Fibroblast of lung (primary cell): ENCODE data around the gene ANKRD65. TPM values are rescaled to one million over a fixed set of nuclear protein-coding genes. Genes with fewer than 3 reads are reported as not detected.

ENCODE experiments used
- DNase-seq, 2 donors: peaks; one replicate each; pipeline versions ENCODE4 v3.0.0 to v3.0.0-alpha.2; 2010; ENCODE audit warnings: low read depth in 2 of 2
- H2AFZ ChIP-seq: 2 replicates; pipeline ENCODE4 v1.5.1; 2012; ENCODE audit warnings: low read length, control low read depth, inconsistent platforms
- H3K27ac ChIP-seq: 2 replicates; pipeline ENCODE4 v1.5.1; 2011; ENCODE audit warnings: low read length, control low read depth; ENCODE audit not compliant: insufficient read depth
- H3K27me3 ChIP-seq: 2 replicates; pipeline ENCODE4 v1.5.1; 2011; ENCODE audit warnings: mild to moderate bottlenecking, low read length; ENCODE audit not compliant: control insufficient read depth, insufficient read depth
- H3K36me3 ChIP-seq: 2 replicates; pipeline ENCODE4 v1.5.1; 2011; ENCODE audit warnings: low read length; ENCODE audit not compliant: control insufficient read depth, insufficient read depth
- H3K4me1 ChIP-seq: 2 replicates; pipeline ENCODE4 v1.5.1; 2011; ENCODE audit warnings: low read length; ENCODE audit not compliant: control insufficient read depth, insufficient read depth; ENCODE audit errors: extremely low read depth
- H3K4me2 ChIP-seq: 2 replicates; pipeline ENCODE4 v1.5.1; 2011; ENCODE audit warnings: low read length, control low read depth; ENCODE audit not compliant: insufficient read depth; ENCODE audit errors: extremely low read depth
- H3K4me3 ChIP-seq, 4 experiments: fragments of 200-600 bp in 1 of 4; sonication (generic) in 1 of 4; replicated peaks in 1 of 4; 2 replicates each; pipeline ENCODE4 v1.5.1; 2011 to 2016; ENCODE audit warnings: low read length in 4 of 4, low read depth in 3 of 4, mild to moderate bottlenecking in 3 of 4, control low read depth in 2 of 4, inconsistent platforms in 1 of 4, mixed read lengths in 1 of 4; ENCODE audit not compliant: insufficient read depth in 1 of 4; ENCODE audit errors: control extremely low read depth in 1 of 4
- H3K79me2 ChIP-seq: 2 replicates; pipeline ENCODE4 v1.5.1; 2012; ENCODE audit warnings: mild to moderate bottlenecking, low read length, inconsistent platforms; ENCODE audit not compliant: control insufficient read depth, insufficient read depth
- H3K9ac ChIP-seq: 2 replicates; pipeline ENCODE4 v1.5.1; 2011; ENCODE audit warnings: mild to moderate bottlenecking, low read length, control low read depth; ENCODE audit not compliant: insufficient read depth
- H3K9me3 ChIP-seq: 2 replicates; pipeline ENCODE4 v1.5.1; 2012; ENCODE audit warnings: low read depth, low read length; ENCODE audit not compliant: control insufficient read depth, insufficient read depth
- H4K20me1 ChIP-seq: 2 replicates; pipeline ENCODE4 v1.5.1; 2011; ENCODE audit warnings: low read length; ENCODE audit not compliant: control insufficient read depth, insufficient read depth; ENCODE audit errors: extremely low read depth
- EZH2 ChIP-seq: IDR thresholded peaks from 2 replicates; pipeline ENCODE4 v1.5.1; 2012; ENCODE audit warnings: low read length, control low read depth, mild to moderate bottlenecking; ENCODE audit errors: missing control alignments
- polyA plus RNA-seq, 2 donors: library from polyadenylated mRNA; depleted of rRNA in 1 of 2; stranded (reverse) in 1 of 2; unstranded in 1 of 2; fragments of >200 nt; gene quantifications; 2 replicates each; pipeline ENCODE4 v1.2.1, GENCODE V29; 2011 to 2012; ENCODE audit warnings: missing spikeins in 1 of 2
- total RNA-seq: library from RNA; depleted of rRNA; stranded (reverse); fragments of >200 nt; gene quantifications from 2 replicates; pipeline ENCODE4 v1.2.1, GENCODE V29; 2014
- TF ChIP-seq, protein P1 (sequence below), 2 donors: IDR thresholded peaks in 1 of 2; conservative IDR thresholded peaks in 1 of 2; 1 replicate in 1 of 2; 2 replicates in 1 of 2; pipeline ENCODE4 v1.5.1; 2011 to 2012; ENCODE audit warnings: low read length in 2 of 2, control low read depth in 1 of 2, inconsistent platforms in 1 of 2, low read depth in 1 of 2, mild to moderate bottlenecking in 1 of 2

The ANKRD65 gene
- total and polyA plus RNA-seq, 2 donors (not counting 1 experiment from before 2014, with no cell fraction given), result 0.84 to 2.0 TPM

- H3K4me1 ChIP-seq, result peaks cover 13% of the 10 kb centered on the region
- no peak for TF ChIP-seq EZH2
- TF ChIP-seq, protein P1, sequence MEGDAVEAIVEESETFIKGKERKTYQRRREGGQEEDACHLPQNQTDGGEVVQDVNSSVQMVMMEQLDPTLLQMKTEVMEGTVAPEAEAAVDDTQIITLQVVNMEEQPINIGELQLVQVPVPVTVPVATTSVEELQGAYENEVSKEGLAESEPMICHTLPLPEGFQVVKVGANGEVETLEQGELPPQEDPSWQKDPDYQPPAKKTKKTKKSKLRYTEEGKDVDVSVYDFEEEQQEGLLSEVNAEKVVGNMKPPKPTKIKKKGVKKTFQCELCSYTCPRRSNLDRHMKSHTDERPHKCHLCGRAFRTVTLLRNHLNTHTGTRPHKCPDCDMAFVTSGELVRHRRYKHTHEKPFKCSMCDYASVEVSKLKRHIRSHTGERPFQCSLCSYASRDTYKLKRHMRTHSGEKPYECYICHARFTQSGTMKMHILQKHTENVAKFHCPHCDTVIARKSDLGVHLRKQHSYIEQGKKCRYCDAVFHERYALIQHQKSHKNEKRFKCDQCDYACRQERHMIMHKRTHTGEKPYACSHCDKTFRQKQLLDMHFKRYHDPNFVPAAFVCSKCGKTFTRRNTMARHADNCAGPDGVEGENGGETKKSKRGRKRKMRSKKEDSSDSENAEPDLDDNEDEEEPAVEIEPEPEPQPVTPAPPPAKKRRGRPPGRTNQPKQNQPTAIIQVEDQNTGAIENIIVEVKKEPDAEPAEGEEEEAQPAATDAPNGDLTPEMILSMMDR (conservative IDR thresholded peaks at IDR 0.05 in 1 of 2, IDR thresholded peaks at IDR 0.05 in 1 of 2; ENCODE audit: low read depth in 1 of 2, low read length in 2 of 2), result no peak
- H3K4me3 ChIP-seq, result no peak overlapping the region
- no peaks in the 10 kb centered on the region for H3K36me3 ChIP-seq
- no peak overlapping the region for H2AFZ ChIP-seq
- no peaks in the 10 kb centered on the region for H4K20me1 ChIP-seq
- no peaks in the 10 kb centered on the region for H3K27me3 ChIP-seq
- H3K79me2 ChIP-seq, result no peaks in the 10 kb centered on the region
- no peak overlapping the region for H3K9ac ChIP-seq
- H3K9me3 ChIP-seq, result no peaks in the 10 kb centered on the region
- no peak overlapping the region for H3K4me2 ChIP-seq
- DNase-seq, result no peak
- H3K27ac ChIP-seq, result no peak overlapping the region
Observed at GRCh38 chr1:1428174-1428573, 7.1 kb upstream of the ANKRD65 start.

- H3K36me3 ChIP-seq, result no peaks in the 10 kb centered on the region
- no peak overlapping the region for H3K4me2 ChIP-seq
- peaks cover 15% of the 10 kb centered on the region for H3K4me1 ChIP-seq
- no peak overlapping the region for H2AFZ ChIP-seq
- no peak for DNase-seq
- no peak for TF ChIP-seq EZH2
- TF ChIP-seq, protein P1 (conservative IDR thresholded peaks at IDR 0.05 in 1 of 2, IDR thresholded peaks at IDR 0.05 in 1 of 2; ENCODE audit: low read depth in 1 of 2, low read length in 2 of 2), result no peak
- H3K4me3 ChIP-seq, result peak overlapping the region in 1 of 4 experiments; percentile 44
- no peaks in the 10 kb centered on the region for H3K79me2 ChIP-seq
- H4K20me1 ChIP-seq, result no peaks in the 10 kb centered on the region
- peak overlapping the region; percentile 30 for H3K9ac ChIP-seq
- H3K9me3 ChIP-seq, result no peaks in the 10 kb centered on the region
- no peaks in the 10 kb centered on the region for H3K27me3 ChIP-seq
- H3K27ac ChIP-seq, result no peak overlapping the region
Observed at GRCh38 chr1:1427820-1428148, 6.7 kb upstream of the ANKRD65 start.

DNA sequence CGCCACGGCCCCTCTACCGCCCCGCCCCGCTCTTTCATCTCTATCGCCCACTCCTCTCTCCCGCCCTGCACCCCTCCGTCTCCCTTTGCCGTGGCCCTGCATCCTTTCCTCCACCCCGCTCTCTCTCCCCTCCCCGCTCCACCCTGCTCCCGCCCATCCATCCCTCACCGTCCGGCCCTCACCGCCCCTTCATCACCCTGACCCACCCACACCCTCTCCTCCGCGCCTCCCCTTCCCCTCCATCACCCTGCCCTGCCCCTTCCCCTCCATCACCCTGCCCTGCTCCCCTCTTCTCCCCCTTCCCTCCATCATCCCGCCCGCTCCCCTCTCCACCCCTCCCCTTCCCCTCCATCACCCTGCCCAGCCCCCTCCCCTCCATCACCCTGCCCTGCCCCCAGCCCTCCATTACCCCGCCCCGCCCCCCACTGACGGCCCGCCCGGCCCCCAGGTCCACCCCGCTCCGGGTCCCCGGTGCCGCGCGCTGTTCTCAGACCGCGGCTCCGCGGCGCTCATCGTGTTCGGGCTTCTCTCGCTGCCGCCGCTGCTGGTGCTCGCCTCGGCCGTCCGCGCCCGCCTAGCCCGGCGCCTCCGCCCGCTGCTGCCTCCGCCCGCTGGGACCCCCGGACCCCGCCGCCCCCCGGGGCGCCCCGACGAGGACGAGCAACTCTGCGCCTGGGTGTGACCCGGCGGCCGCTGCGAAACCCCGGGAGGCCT lies 6.2 kb upstream of the ANKRD65 start:
- no peaks in the 10 kb centered on the region for H3K36me3 ChIP-seq
- H3K27ac ChIP-seq, result no peak overlapping the region
- no peaks in the 10 kb centered on the region for H3K9me3 ChIP-seq
- H3K79me2 ChIP-seq, result no peaks in the 10 kb centered on the region
- TF ChIP-seq, protein P1 (conservative IDR thresholded peaks at IDR 0.05 in 1 of 2, IDR thresholded peaks at IDR 0.05 in 1 of 2; ENCODE audit: low read depth in 1 of 2, low read length in 2 of 2), result no peak
- no peak for TF ChIP-seq EZH2
- H3K9ac ChIP-seq, result peak overlapping the region; percentile 30
- peak overlapping the region in 1 of 4 experiments; percentile 44 for H3K4me3 ChIP-seq
- peak overlapping the region; percentile 13 for H3K4me2 ChIP-seq
- H2AFZ ChIP-seq, result no peak overlapping the region
- peaks cover 17% of the 10 kb centered on the region for H3K4me1 ChIP-seq
- H4K20me1 ChIP-seq, result no peaks in the 10 kb centered on the region
- H3K27me3 ChIP-seq, result no peaks in the 10 kb centered on the region
- no peak for DNase-seq
